IMR-90 (cell line): ENCODE measurements around the gene GPR15LG. TPM values are rescaled to one million over a fixed set of nuclear protein-coding genes. Genes with fewer than 3 reads are reported as not detected.

Experiments used
- ATAC-seq: fragments of 200-7000 bp; cut with Tn5 transposase; 2 replicates; pipeline ENCODE4 v1.9.1; 2020; ENCODE audit warnings: low read depth, mild to moderate bottlenecking, moderate library complexity
- BruUV-seq: library from RNA; stranded (reverse); fragments of 400-500 nt; replicated peaks from 2 replicates; lab custom pipeline; 2021; lab: Mats Ljungman, UMichigan
- CTCF ChIA-PET: fragments of 300-600 bp; formaldehyde crosslinking; extraction: SDS; loops from one replicate; lab custom pipeline; 2021; ENCODE audit warnings: antibody characterized with exemption; lab: Yijun Ruan, JAX
- POLR2A ChIA-PET: fragments of 300-600 bp; sonication (Branson Sonifier 250); formaldehyde crosslinking; loops from one replicate; lab custom pipeline; 2022; ENCODE audit warnings: antibody characterized with exemption; ENCODE audit not compliant: unreplicated experiment; lab: Charles Lee
- DNase-seq: peaks from one replicate; pipeline ENCODE4 v3.0.0; 2013
- H2AFZ ChIP-seq: replicated peaks from 2 replicates; pipeline ENCODE3; 2013; ENCODE audit warnings: low read length, mild to moderate bottlenecking; ENCODE audit not compliant: poor library complexity
- H2AK5ac ChIP-seq: 2 replicates; pipeline ENCODE4 v1.6.1; 2013; ENCODE audit warnings: low read depth, low read length, inconsistent platforms
- H2AK9ac ChIP-seq: replicated peaks from 2 replicates; pipeline ENCODE3; 2013; ENCODE audit warnings: mild to moderate bottlenecking, low read depth, low read length, moderate library complexity; ENCODE audit not compliant: poor library complexity
- H2BK120ac ChIP-seq: 2 replicates; pipeline ENCODE4 v1.6.1; 2013; ENCODE audit warnings: low read depth, low read length, inconsistent platforms
- H2BK15ac ChIP-seq: 3 replicates; pipeline ENCODE4 v1.6.1; 2013; ENCODE audit warnings: low read depth, low read length, inconsistent platforms
- H2BK20ac ChIP-seq: 2 replicates; pipeline ENCODE4 v1.6.1; 2013; ENCODE audit warnings: low read depth, mild to moderate bottlenecking, inconsistent platforms, low read length, moderate library complexity
- H2BK5ac ChIP-seq: 2 replicates; pipeline ENCODE4 v1.6.1; 2013; ENCODE audit warnings: mild to moderate bottlenecking, low read depth, low read length, inconsistent platforms; ENCODE audit not compliant: poor library complexity, severe bottlenecking
- H3K14ac ChIP-seq: replicated peaks from 2 replicates; pipeline ENCODE4 v1.6.1; 2013; ENCODE audit warnings: low read depth, low read length, inconsistent platforms
- H3K18ac ChIP-seq: 2 replicates; pipeline ENCODE4 v1.6.1; 2013; ENCODE audit warnings: low read depth, low read length, control low read depth
- H3K23ac ChIP-seq: 2 replicates; pipeline ENCODE4 v1.6.1; 2013; ENCODE audit warnings: low read depth, low read length, inconsistent platforms
- H3K27ac ChIP-seq: 2 replicates; pipeline ENCODE4 v1.5.1; 2013; ENCODE audit warnings: mild to moderate bottlenecking, control low read depth, low read length; ENCODE audit not compliant: insufficient read depth
- H3K27me3 ChIP-seq: 2 replicates; pipeline ENCODE4 v1.6.1; 2013; ENCODE audit warnings: low read length; ENCODE audit not compliant: control insufficient read depth, insufficient read depth
- H3K36me3 ChIP-seq: 2 replicates; pipeline ENCODE4 v1.6.1; 2013; ENCODE audit warnings: low read length, mixed read lengths; ENCODE audit not compliant: control insufficient read depth, insufficient read depth
- H3K4ac ChIP-seq: 2 replicates; pipeline ENCODE4 v1.6.1; 2013; ENCODE audit warnings: low read depth, low read length, inconsistent platforms
- H3K4me1 ChIP-seq: 2 replicates; pipeline ENCODE4 v1.6.1; 2013; ENCODE audit warnings: low read length, mixed read lengths; ENCODE audit not compliant: control insufficient read depth, insufficient read depth
- H3K4me2 ChIP-seq: 2 replicates; pipeline ENCODE4 v1.6.1; 2013; ENCODE audit warnings: low read depth, mild to moderate bottlenecking, control low read depth, low read length, moderate library complexity
- H3K4me3 ChIP-seq: 2 replicates; pipeline ENCODE4 v1.5.1; 2013; ENCODE audit warnings: low read depth, mild to moderate bottlenecking, control low read depth, low read length, moderate library complexity; ENCODE audit not compliant: insufficient read depth
- H3K56ac ChIP-seq: 2 replicates; pipeline ENCODE4 v1.6.1; 2013; ENCODE audit warnings: low read length, inconsistent platforms; ENCODE audit not compliant: insufficient read depth; ENCODE audit errors: extremely low read depth
- H3K79me1 ChIP-seq, 2 experiments: 2 replicates each; pipeline ENCODE4 v1.6.1; 2013; ENCODE audit warnings: low read length in 2 of 2, inconsistent platforms in 1 of 2, low read depth in 1 of 2
- H3K9ac ChIP-seq: 2 replicates; pipeline ENCODE4 v1.6.1; 2013; ENCODE audit warnings: low read depth, low read length, control low read depth
- H3K9me1 ChIP-seq: 2 replicates; pipeline ENCODE4 v1.6.1; 2013; ENCODE audit warnings: low read length, inconsistent platforms; ENCODE audit not compliant: insufficient read depth
- H3K9me3 ChIP-seq: 2 replicates; pipeline ENCODE4 v1.6.1; 2013; ENCODE audit warnings: low read length; ENCODE audit not compliant: control insufficient read depth, insufficient read depth
- H4K20me1 ChIP-seq: 2 replicates; pipeline ENCODE4 v1.6.1; 2013; ENCODE audit warnings: low read length, inconsistent platforms; ENCODE audit not compliant: insufficient read depth
- H4K5ac ChIP-seq: 2 replicates; pipeline ENCODE4 v1.6.1; 2013; ENCODE audit warnings: mild to moderate bottlenecking, low read depth, low read length, control low read depth
- H4K8ac ChIP-seq, 2 experiments: 2 replicates each; pipeline ENCODE4 v1.6.1; 2013; ENCODE audit warnings: low read depth in 2 of 2, low read length in 2 of 2, control low read depth in 1 of 2, inconsistent platforms in 1 of 2
- H4K91ac ChIP-seq: 2 replicates; pipeline ENCODE4 v1.6.1; 2013; ENCODE audit warnings: low read depth, low read length, inconsistent platforms; ENCODE audit not compliant: insufficient read depth
- BHLHE40 ChIP-seq: fragments of 150-350 bp; IDR thresholded peaks from 2 replicates; pipeline ENCODE4 v1.6.1; 2016; ENCODE audit warnings: mild to moderate bottlenecking, low read depth, low read length
- CEBPB ChIP-seq: IDR thresholded peaks from 2 replicates; pipeline ENCODE4 v1.6.1; 2012; ENCODE audit warnings: low read depth, low read length, improper control_type of control experiment
- CHD1 ChIP-seq: IDR thresholded peaks from 2 replicates; pipeline ENCODE4 v1.6.1; 2012; ENCODE audit warnings: low read depth, low read length, improper control_type of control experiment
- FOS ChIP-seq: fragments of 150-350 bp; IDR thresholded peaks from 2 replicates; pipeline ENCODE4 v1.6.1; 2016; ENCODE audit warnings: low read depth, low read length
- MAFK ChIP-seq: IDR thresholded peaks from 2 replicates; pipeline ENCODE4 v1.6.1; 2012; ENCODE audit warnings: low read depth, low read length, improper control_type of control experiment
- MAZ ChIP-seq: IDR thresholded peaks from 2 replicates; pipeline ENCODE4 v1.6.1; 2012; ENCODE audit warnings: low read depth, mild to moderate bottlenecking, low read length, improper control_type of control experiment, moderate library complexity, borderline replicate concordance
- MXI1 ChIP-seq: IDR thresholded peaks from 2 replicates; pipeline ENCODE4 v1.6.1; 2012; ENCODE audit warnings: low read depth, mild to moderate bottlenecking, low read length, moderate library complexity, borderline replicate concordance
- NFE2L2 ChIP-seq: fragments of 150-350 bp; IDR thresholded peaks from 2 replicates; pipeline ENCODE4 v1.6.1; 2016; ENCODE audit warnings: low read depth, mild to moderate bottlenecking, low read length
- POLR2A ChIP-seq: IDR thresholded peaks from 2 replicates; pipeline ENCODE4 v1.6.1; 2012; ENCODE audit warnings: mild to moderate bottlenecking, low read depth, low read length
- RAD21 ChIP-seq: IDR thresholded peaks from 2 replicates; pipeline ENCODE4 v1.6.1; 2012; ENCODE audit warnings: low read length, improper control_type of control experiment
- RFX5 ChIP-seq: IDR thresholded peaks from 2 replicates; pipeline ENCODE4 v1.8.0; 2012; ENCODE audit warnings: low read depth, mild to moderate bottlenecking, low read length, moderate library complexity
- SMC3 ChIP-seq: fragments of 150-350 bp; IDR thresholded peaks from 2 replicates; pipeline ENCODE4 v1.6.1; 2016; ENCODE audit warnings: low read depth, mild to moderate bottlenecking, antibody characterized with exemption, low read length, moderate library complexity
- WGBS, 2 experiments: methylation state at CpG; one replicate each; pipeline versions ENCODE4 v1.1.5 to v1.1.7; 2013; ENCODE audit warnings: missing lambda C conversion rate in 2 of 2; ENCODE audit not compliant: insufficient read length in 1 of 2; ENCODE audit errors: extremely low coverage in 2 of 2; 5-methylcytosine and 5-hydroxymethylcytosine counted together
- dilution Hi-C: fragments of 300-500 bp; cut with HindIII; formaldehyde crosslinking; loops from one replicate; pipeline ENCODE4 v1.14.3; 2018; ENCODE audit warnings: low sequenced_read_pairs; ENCODE audit not compliant: unreplicated experiment
- in situ Hi-C: fragments of 300-500 bp; cut with MboI; formaldehyde crosslinking; loops from 3 replicates; pipeline ENCODE4 v1.14.3; 2019; ENCODE audit warnings: low sequenced_read_pairs, inconsistent platforms, mixed read lengths
- intact Hi-C: fragments of 100-400 bp; cut with micrococcal nuclease; formaldehyde crosslinking; loops from 2 replicates; pipeline ENCODE4 v1.10.0; 2022
- polyA plus RNA-seq, 3 experiments: library from polyadenylated mRNA; depleted of rRNA; stranded (reverse); fragments of >200 nt; gene quantifications; 2 replicates each; pipeline ENCODE4 v1.2.3, GENCODE V29; 2012; ENCODE audit warnings: low replicate concordance in 1 of 3
- total RNA-seq: library from RNA; depleted of rRNA; stranded (reverse); fragments of >200 nt; gene quantifications from 2 replicates; pipeline ENCODE4 v1.2.3, GENCODE V29; 2012
- TF ChIP-seq, protein P1 (sequence below): conservative IDR thresholded peaks from 2 replicates; pipeline ENCODE4 v1.5.1; 2012; ENCODE audit warnings: mild to moderate bottlenecking, low read depth, low read length, improper control_type of control experiment
- TF ChIP-seq, protein P2 (sequence below): fragments of 150-350 bp; IDR thresholded peaks from 2 replicates; pipeline ENCODE4 v1.6.1; 2017; ENCODE audit warnings: mild to moderate bottlenecking, antibody characterized with exemption, low read length, low read depth
- TF ChIP-seq, protein P3 (sequence below): fragments of 150-350 bp; IDR thresholded peaks from 2 replicates; pipeline ENCODE4 v1.6.1; 2016; ENCODE audit warnings: low read depth, mild to moderate bottlenecking, low read length, moderate library complexity, borderline replicate concordance

Gene GPR15LG
- total and polyA plus RNA-seq, 2 of the 4 experiments (the other 2 are of a cell fraction), result not detected

DNA sequence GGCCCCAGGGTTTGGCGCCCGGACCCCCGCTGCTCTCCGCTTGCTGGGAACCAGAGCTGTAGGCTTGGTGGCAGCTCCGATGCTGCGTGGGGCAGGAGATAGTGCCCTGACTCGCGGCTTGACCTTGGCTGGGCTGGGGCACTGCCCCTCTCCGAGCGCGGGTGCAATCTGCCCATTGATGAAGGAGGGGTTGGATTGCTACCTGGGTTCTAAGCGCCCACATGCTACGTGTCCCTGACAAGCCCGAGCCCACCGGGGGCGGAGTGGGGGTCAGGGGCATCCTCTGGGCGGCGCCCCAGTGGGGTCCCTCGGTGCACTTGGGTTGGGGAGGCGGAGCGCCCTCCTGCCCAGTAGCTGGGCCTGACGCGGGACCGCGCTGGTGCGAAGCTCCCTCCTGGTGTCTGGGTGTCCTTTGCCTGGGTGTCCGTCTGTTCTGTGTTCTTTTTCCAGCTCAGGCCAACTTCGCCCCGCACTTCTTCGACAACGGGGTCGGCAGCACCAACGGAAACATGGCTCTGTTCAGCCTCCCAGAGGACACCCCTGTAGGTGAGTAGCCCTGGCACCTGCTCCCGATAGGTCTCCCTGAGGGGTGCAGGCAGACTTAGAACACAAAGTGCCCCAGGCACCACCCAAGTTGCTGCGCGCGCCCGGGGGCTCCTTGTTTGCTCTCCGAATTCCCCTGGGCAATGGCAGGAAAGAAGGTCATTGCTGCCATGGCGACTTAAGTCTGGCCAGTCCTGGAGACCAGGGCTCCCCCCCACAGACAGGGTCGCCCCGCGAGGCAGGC is 21.6 kb downstream of the GPR15LG start:
- Histone ChIP-seq H3K14ac (no peak overlapping the region), H3K4me2 (no peak overlapping the region), H3K4ac (no peak overlapping the region), H2BK5ac (no peak overlapping the region), H4K5ac (no peak overlapping the region), H3K23ac (no peak overlapping the region; the same call in 1 of the 2 replicates), H3K27me3 (peaks cover 53% of the 10 kb centered on the region), H3K9me1 (no peaks in the 10 kb centered on the region), H4K91ac (no peak overlapping the region), H2AK5ac (no peak overlapping the region), H3K4me3 (no peak overlapping the region), H3K27ac (no peak overlapping the region), H2BK120ac (no peak overlapping the region), H3K79me1 (no peaks in the 10 kb centered on the region), H3K56ac (no peak overlapping the region), H3K18ac (no peak overlapping the region), H3K9ac (no peak overlapping the region), H2AK9ac (no peak overlapping the region), H3K36me3 (no peaks in the 10 kb centered on the region), H2BK20ac (no peak overlapping the region), H2BK15ac (no peak overlapping the region), H2AFZ (peak overlapping the region; percentile 58), H3K4me1 (peaks cover 2% of the 10 kb centered on the region; the same call in 1 of the 2 replicates), H4K20me1 (no peaks in the 10 kb centered on the region), H3K9me3 (no peaks in the 10 kb centered on the region), H4K8ac (no peak overlapping the region)
- ATAC-seq, result no peak
- intact Hi-C loops (no loop called here), dilution Hi-C loops (no loop called here), in situ Hi-C loops (no loop called here)
- BruUV-seq, result no TSS peak
- CTCF ChIA-PET, result no interaction called here
- POLR2A ChIA-PET, result no interaction called here
- no peak for DNase-seq
- WGBS, 2 experiments, result 16% methylated on average over 12 of the region's 43 CpGs; no CpG with 5 or more reads in 1 of the 2 experiments
- no peak for TF ChIP-seq CEBPB
- no peak for TF ChIP-seq POLR2A
- TF ChIP-seq RFX5, result no peak
- TF ChIP-seq, protein P1, sequence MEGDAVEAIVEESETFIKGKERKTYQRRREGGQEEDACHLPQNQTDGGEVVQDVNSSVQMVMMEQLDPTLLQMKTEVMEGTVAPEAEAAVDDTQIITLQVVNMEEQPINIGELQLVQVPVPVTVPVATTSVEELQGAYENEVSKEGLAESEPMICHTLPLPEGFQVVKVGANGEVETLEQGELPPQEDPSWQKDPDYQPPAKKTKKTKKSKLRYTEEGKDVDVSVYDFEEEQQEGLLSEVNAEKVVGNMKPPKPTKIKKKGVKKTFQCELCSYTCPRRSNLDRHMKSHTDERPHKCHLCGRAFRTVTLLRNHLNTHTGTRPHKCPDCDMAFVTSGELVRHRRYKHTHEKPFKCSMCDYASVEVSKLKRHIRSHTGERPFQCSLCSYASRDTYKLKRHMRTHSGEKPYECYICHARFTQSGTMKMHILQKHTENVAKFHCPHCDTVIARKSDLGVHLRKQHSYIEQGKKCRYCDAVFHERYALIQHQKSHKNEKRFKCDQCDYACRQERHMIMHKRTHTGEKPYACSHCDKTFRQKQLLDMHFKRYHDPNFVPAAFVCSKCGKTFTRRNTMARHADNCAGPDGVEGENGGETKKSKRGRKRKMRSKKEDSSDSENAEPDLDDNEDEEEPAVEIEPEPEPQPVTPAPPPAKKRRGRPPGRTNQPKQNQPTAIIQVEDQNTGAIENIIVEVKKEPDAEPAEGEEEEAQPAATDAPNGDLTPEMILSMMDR, result no peak
- TF ChIP-seq BHLHE40, result no peak
- TF ChIP-seq, protein P2, sequence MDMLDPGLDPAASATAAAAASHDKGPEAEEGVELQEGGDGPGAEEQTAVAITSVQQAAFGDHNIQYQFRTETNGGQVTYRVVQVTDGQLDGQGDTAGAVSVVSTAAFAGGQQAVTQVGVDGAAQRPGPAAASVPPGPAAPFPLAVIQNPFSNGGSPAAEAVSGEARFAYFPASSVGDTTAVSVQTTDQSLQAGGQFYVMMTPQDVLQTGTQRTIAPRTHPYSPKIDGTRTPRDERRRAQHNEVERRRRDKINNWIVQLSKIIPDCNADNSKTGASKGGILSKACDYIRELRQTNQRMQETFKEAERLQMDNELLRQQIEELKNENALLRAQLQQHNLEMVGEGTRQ, result no peak
- TF ChIP-seq FOS, result no peak
- no peak for TF ChIP-seq CHD1
- TF ChIP-seq RAD21, result no peak
- no peak for TF ChIP-seq MAZ
- TF ChIP-seq, protein P3, sequence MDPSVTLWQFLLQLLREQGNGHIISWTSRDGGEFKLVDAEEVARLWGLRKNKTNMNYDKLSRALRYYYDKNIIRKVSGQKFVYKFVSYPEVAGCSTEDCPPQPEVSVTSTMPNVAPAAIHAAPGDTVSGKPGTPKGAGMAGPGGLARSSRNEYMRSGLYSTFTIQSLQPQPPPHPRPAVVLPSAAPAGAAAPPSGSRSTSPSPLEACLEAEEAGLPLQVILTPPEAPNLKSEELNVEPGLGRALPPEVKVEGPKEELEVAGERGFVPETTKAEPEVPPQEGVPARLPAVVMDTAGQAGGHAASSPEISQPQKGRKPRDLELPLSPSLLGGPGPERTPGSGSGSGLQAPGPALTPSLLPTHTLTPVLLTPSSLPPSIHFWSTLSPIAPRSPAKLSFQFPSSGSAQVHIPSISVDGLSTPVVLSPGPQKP, result no peak
- no peak for TF ChIP-seq MXI1
- TF ChIP-seq SMC3, result no peak
- TF ChIP-seq NFE2L2, result no peak
- TF ChIP-seq MAFK, result no peak
